Fibroblast of lung (primary cell): ENCODE measurements around the gene SPRR1B. TPM values are rescaled to one million over a fixed set of nuclear protein-coding genes. Genes with fewer than 3 reads are reported as not detected.

ENCODE experiments used
- DNase-seq, 2 donors: peaks; one replicate each; pipeline versions ENCODE4 v3.0.0 to v3.0.0-alpha.2; 2010; ENCODE audit warnings: low read depth in 2 of 2
- H2AFZ ChIP-seq: 2 replicates; pipeline ENCODE4 v1.5.1; 2012; ENCODE audit warnings: low read length, control low read depth, inconsistent platforms
- H3K27ac ChIP-seq: 2 replicates; pipeline ENCODE4 v1.5.1; 2011; ENCODE audit warnings: low read length, control low read depth; ENCODE audit not compliant: insufficient read depth
- H3K27me3 ChIP-seq: 2 replicates; pipeline ENCODE4 v1.5.1; 2011; ENCODE audit warnings: mild to moderate bottlenecking, low read length; ENCODE audit not compliant: control insufficient read depth, insufficient read depth
- H3K36me3 ChIP-seq: 2 replicates; pipeline ENCODE4 v1.5.1; 2011; ENCODE audit warnings: low read length; ENCODE audit not compliant: control insufficient read depth, insufficient read depth
- H3K4me1 ChIP-seq: 2 replicates; pipeline ENCODE4 v1.5.1; 2011; ENCODE audit warnings: low read length; ENCODE audit not compliant: control insufficient read depth, insufficient read depth; ENCODE audit errors: extremely low read depth
- H3K4me2 ChIP-seq: 2 replicates; pipeline ENCODE4 v1.5.1; 2011; ENCODE audit warnings: low read length, control low read depth; ENCODE audit not compliant: insufficient read depth; ENCODE audit errors: extremely low read depth
- H3K4me3 ChIP-seq, 4 experiments: fragments of 200-600 bp in 1 of 4; sonication (generic) in 1 of 4; replicated peaks in 1 of 4; 2 replicates each; pipeline ENCODE4 v1.5.1; 2011 to 2016; ENCODE audit warnings: low read length in 4 of 4, low read depth in 3 of 4, mild to moderate bottlenecking in 3 of 4, control low read depth in 2 of 4, inconsistent platforms in 1 of 4, mixed read lengths in 1 of 4; ENCODE audit not compliant: insufficient read depth in 1 of 4; ENCODE audit errors: control extremely low read depth in 1 of 4
- H3K79me2 ChIP-seq: 2 replicates; pipeline ENCODE4 v1.5.1; 2012; ENCODE audit warnings: mild to moderate bottlenecking, low read length, inconsistent platforms; ENCODE audit not compliant: control insufficient read depth, insufficient read depth
- H3K9ac ChIP-seq: 2 replicates; pipeline ENCODE4 v1.5.1; 2011; ENCODE audit warnings: mild to moderate bottlenecking, low read length, control low read depth; ENCODE audit not compliant: insufficient read depth
- H3K9me3 ChIP-seq: 2 replicates; pipeline ENCODE4 v1.5.1; 2012; ENCODE audit warnings: low read depth, low read length; ENCODE audit not compliant: control insufficient read depth, insufficient read depth
- H4K20me1 ChIP-seq: 2 replicates; pipeline ENCODE4 v1.5.1; 2011; ENCODE audit warnings: low read length; ENCODE audit not compliant: control insufficient read depth, insufficient read depth; ENCODE audit errors: extremely low read depth
- CTCF ChIP-seq, 2 donors: IDR thresholded peaks in 1 of 2; conservative IDR thresholded peaks in 1 of 2; 1 replicate in 1 of 2; 2 replicates in 1 of 2; pipeline ENCODE4 v1.5.1; 2011 to 2012; ENCODE audit warnings: low read length in 2 of 2, control low read depth in 1 of 2, inconsistent platforms in 1 of 2, low read depth in 1 of 2, mild to moderate bottlenecking in 1 of 2
- EZH2 ChIP-seq: IDR thresholded peaks from 2 replicates; pipeline ENCODE4 v1.5.1; 2012; ENCODE audit warnings: low read length, control low read depth, mild to moderate bottlenecking; ENCODE audit errors: missing control alignments
- polyA minus RNA-seq: library from RNA; depleted of rRNA, polyadenylated mRNA; stranded (reverse); fragments of >200 nt; gene quantifications from 2 replicates; pipeline ENCODE4 v1.2.3, GENCODE V29; 2011; ENCODE audit warnings: low replicate concordance
- polyA plus RNA-seq, 2 donors: library from polyadenylated mRNA; depleted of rRNA in 1 of 2; stranded (reverse) in 1 of 2; unstranded in 1 of 2; fragments of >200 nt; gene quantifications; 2 replicates each; pipeline ENCODE4 v1.2.1, GENCODE V29; 2011 to 2012; ENCODE audit warnings: missing spikeins in 1 of 2
- total RNA-seq: library from RNA; depleted of rRNA; stranded (reverse); fragments of >200 nt; gene quantifications from 2 replicates; pipeline ENCODE4 v1.2.1, GENCODE V29; 2014

The SPRR1B gene, protein sequence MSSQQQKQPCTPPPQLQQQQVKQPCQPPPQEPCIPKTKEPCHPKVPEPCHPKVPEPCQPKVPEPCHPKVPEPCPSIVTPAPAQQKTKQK
- total RNA-seq (not detected in 2 replicates), polyA plus RNA-seq (not detected in 2 replicates), polyA minus RNA-seq (not detected in 2 replicates)
- not detected in 2 replicates for polyA plus RNA-seq (2012)

GRCh38 chr1:153030895-153031294, at the start of gene SPRR1B:
Gene SPRR1B, plus strand, starts transcription at chr1:153031203. Its CDS starts 1,143 bp downstream, at chr1:153032346.
- Histone ChIP-seq H3K36me3 (no peaks in the 10 kb centered on the region), H3K9me3 (no peaks in the 10 kb centered on the region), H3K4me3 (no peak within 1 kb of the TSS), H3K27me3 (no peaks in the 10 kb centered on the region), H3K27ac (no peak within 1 kb of the TSS), H3K79me2 (no peaks in the 10 kb centered on the region), H3K4me2 (no peak within 1 kb of the TSS), H2AFZ (no peak within 1 kb of the TSS), H3K9ac (no peak within 1 kb of the TSS), H3K4me1 (no peaks in the 10 kb centered on the region), H4K20me1 (no peaks in the 10 kb centered on the region)
- DNase-seq: no peak
- TF ChIP-seq EZH2 (no peak), CTCF (conservative IDR thresholded peaks at IDR 0.05 in 1 of 2, IDR thresholded peaks at IDR 0.05 in 1 of 2; ENCODE audit: low read depth in 1 of 2, low read length in 2 of 2) (no peak)

DNA sequence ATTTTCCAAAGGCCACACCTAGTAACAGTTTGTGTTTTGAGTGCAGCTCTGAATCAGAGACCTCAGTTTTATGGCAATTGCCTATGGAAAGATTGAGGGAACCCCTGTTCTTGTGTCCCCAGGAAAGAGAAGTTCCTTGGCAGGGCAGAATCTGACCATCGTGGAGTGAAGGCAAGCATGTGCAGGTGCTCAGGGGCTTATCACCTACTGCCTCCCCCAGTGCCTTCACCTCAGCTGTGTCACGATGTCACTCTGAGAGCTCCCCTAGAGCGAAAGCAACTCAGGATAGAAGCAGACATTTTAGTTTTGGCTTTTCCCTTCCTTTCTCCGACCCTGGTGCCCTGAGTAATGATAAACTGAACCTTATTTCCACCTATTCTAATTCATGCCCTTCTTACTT, 48.9 kb upstream of the SPRR1B start:
- DNase-seq: no peak
- no peak for TF ChIP-seq EZH2
- TF ChIP-seq CTCF (conservative IDR thresholded peaks at IDR 0.05 in 1 of 2, IDR thresholded peaks at IDR 0.05 in 1 of 2; ENCODE audit: low read depth in 1 of 2, low read length in 2 of 2): no peak
- H3K4me2 ChIP-seq: no peak overlapping the region
- H3K4me1 ChIP-seq: no peaks in the 10 kb centered on the region
- no peak overlapping the region for H3K27ac ChIP-seq
- H3K9ac ChIP-seq: no peak overlapping the region
- H2AFZ ChIP-seq: no peak overlapping the region
- no peaks in the 10 kb centered on the region for H4K20me1 ChIP-seq
- no peaks in the 10 kb centered on the region for H3K27me3 ChIP-seq
- H3K79me2 ChIP-seq: no peaks in the 10 kb centered on the region
- H3K4me3 ChIP-seq: no peak overlapping the region
- no peaks in the 10 kb centered on the region for H3K9me3 ChIP-seq
- H3K36me3 ChIP-seq: no peaks in the 10 kb centered on the region

GRCh38 chr1:152983234-152983633, 47.8 kb upstream of the SPRR1B start:
- Histone ChIP-seq H3K79me2 (no peaks in the 10 kb centered on the region), H3K4me1 (no peaks in the 10 kb centered on the region), H3K36me3 (no peaks in the 10 kb centered on the region), H4K20me1 (no peaks in the 10 kb centered on the region), H3K27ac (no peak overlapping the region), H2AFZ (no peak overlapping the region), H3K9ac (no peak overlapping the region), H3K27me3 (no peaks in the 10 kb centered on the region), H3K9me3 (no peaks in the 10 kb centered on the region), H3K4me2 (no peak overlapping the region), H3K4me3 (no peak overlapping the region)
- no peak for DNase-seq
- TF ChIP-seq EZH2 (no peak), CTCF (conservative IDR thresholded peaks at IDR 0.05 in 1 of 2, IDR thresholded peaks at IDR 0.05 in 1 of 2; ENCODE audit: low read depth in 1 of 2, low read length in 2 of 2) (no peak)
